ENCODE data around the gene DGKE. TPM values are rescaled to one million over a fixed set of nuclear protein-coding genes. Genes with fewer than 3 reads are reported as not detected.

The DGKE gene
- total and polyA plus RNA-seq, 2 of the 8 experiments (the other 6 are each of a cell fraction or from before 2014, with no cell fraction given), result 1.7 to 7.4 TPM

GRCh38 chr17:56793957-56794356 is 40.0 kb upstream of the DGKE start:
- H3K14ac ChIP-seq (ENCODE audit: insufficient read length), result no peak overlapping the region
- H4K91ac ChIP-seq (replicated peaks; ENCODE audit: insufficient read length, low read length), result no peak overlapping the region
- ChIA-PET POLR2A (ENCODE audit: partially characterized antibody) (no interaction called here), CTCF (ENCODE audit: partially characterized antibody) (interaction anchor here (1.1 to 6.5 kb wide), 4 partner anchors 9 to 78 kb away, joined by 3 to 31 read pairs (median 4); no protein-coding TSS in a partner anchor)
- H3K27me3 ChIP-seq (replicated peaks in 1 of 4; ENCODE audit: control insufficient read depth in 3 of 4, extremely low read depth in 1 of 4, insufficient read depth in 3 of 4, low read length in 3 of 4), result no peaks in the 10 kb centered on the region; a peak in 1 of 7 replicates
- H3K23me2 ChIP-seq (ENCODE audit: low read depth, low read length), result peaks cover 8% of the 10 kb centered on the region; the same call in 1 of the 2 replicates
- no peak overlapping the region for H2AFZ ChIP-seq (ENCODE audit: low read length)
- H3K4me3 ChIP-seq (ENCODE audit: extremely low read depth in 1 of 4, insufficient read depth in 2 of 4, low read depth in 3 of 4, low read length in 4 of 4), result no peak overlapping the region
- no peaks in the 10 kb centered on the region for H4K20me1 ChIP-seq (replicated peaks in 1 of 2; ENCODE audit: control insufficient read depth in 1 of 2, insufficient read depth in 2 of 2, low read length in 2 of 2)
- WGBS, 2 experiments (ENCODE audit: extremely low coverage in 1 of 2, insufficient coverage in 1 of 2, insufficient read length in 1 of 2, insufficient replicate concordance in 2 of 2, low coverage in 1 of 2, low lambda C conversion rate in 2 of 2, missing lambda C conversion rate in 1 of 2), result 58% methylated on average over 3 of the region's 3 CpGs; no CpG with 5 or more reads in 1 of the 2 experiments
- no peaks in the 10 kb centered on the region; a peak in 1 of 4 replicates for H3K9me3 ChIP-seq (ENCODE audit: insufficient read depth in 2 of 2, low read depth in 1 of 2, low read length in 1 of 2)
- H3K79me2 ChIP-seq (ENCODE audit: control insufficient read depth in 1 of 2, insufficient read depth in 2 of 2, low read length in 2 of 2), result no peaks in the 10 kb centered on the region
- H3K56ac ChIP-seq (replicated peaks; ENCODE audit: insufficient read length, low read depth, low read length), result no peak overlapping the region
- no peak overlapping the region for H3K9ac ChIP-seq (replicated peaks in 1 of 4; ENCODE audit: extremely low read depth in 1 of 4, low read depth in 3 of 4, low read length in 3 of 4)
- H3K18ac ChIP-seq (ENCODE audit: extremely low read depth, low read length), result no peak overlapping the region
- H2BK20ac ChIP-seq (ENCODE audit: low read length), result no peak overlapping the region
- no peak overlapping the region for H3K4ac ChIP-seq (replicated peaks; ENCODE audit: insufficient read length, low read depth, low read length)
- no peak overlapping the region for H2BK120ac ChIP-seq (replicated peaks; ENCODE audit: low read depth, low read length)
- TF ChIP-seq MAX (IDR thresholded peaks at IDR 0.05) (no peak), SIX5 (IDR thresholded peaks at IDR 0.05; ENCODE audit: low read depth, low read length) (no peak), JUND (IDR thresholded peaks at IDR 0.05; ENCODE audit: low read length) (no peak), RAD21 (IDR thresholded peaks at IDR 0.05 in 1 of 2, conservative IDR thresholded peaks at IDR 0.05 in 1 of 2; ENCODE audit: low read depth in 2 of 2, low read length in 2 of 2) (no peak), SIRT6 (IDR thresholded peaks at IDR 0.05; ENCODE audit: low read length) (no peak), MAFK (IDR thresholded peaks at IDR 0.05; ENCODE audit: low read depth, low read length) (no peak), SIN3A (conservative IDR thresholded peaks at IDR 0.05 in 1 of 2, IDR thresholded peaks at IDR 0.05 in 1 of 2; ENCODE audit: low read depth in 1 of 2, low read length in 2 of 2) (no peak), RFX5 (IDR thresholded peaks at IDR 0.05; ENCODE audit: borderline replicate concordance, low read depth, low read length) (no peak), SRF (IDR thresholded peaks at IDR 0.05; ENCODE audit: low read depth, low read length) (no peak), CTBP2 (IDR thresholded peaks at IDR 0.05; ENCODE audit: borderline replicate concordance, insufficient read depth, insufficient read length, low read length) (no peak), EZH2 (IDR thresholded peaks at IDR 0.05; ENCODE audit: low read depth, low read length, severe bottlenecking) (no peak)
- DNase-seq (ENCODE audit: low read depth in 1 of 2, low spot score in 2 of 2) (no peak), FAIRE-seq (no peak)
- H3K36me3 ChIP-seq (ENCODE audit: control insufficient read depth in 2 of 4, insufficient read depth in 4 of 4, low read length in 3 of 4), result no peaks in the 10 kb centered on the region
- H3K4me1 ChIP-seq (replicated peaks in 1 of 4; ENCODE audit: control insufficient read depth in 3 of 4, insufficient read depth in 4 of 4, low read length in 3 of 4), result peaks cover 0 to under 1% (median 0%) of the 10 kb centered on the region in 4 experiments; a peak in 3 of 7 replicates
- H2BK5ac ChIP-seq (ENCODE audit: low read depth, low read length), result no peak overlapping the region
- no peak overlapping the region for H2BK15ac ChIP-seq (ENCODE audit: low read length)
- H3K4me2 ChIP-seq (ENCODE audit: insufficient read depth in 1 of 2, low read depth in 2 of 2, low read length in 2 of 2), result no peak overlapping the region
- H2BK12ac ChIP-seq (ENCODE audit: low read depth, low read length), result no peak overlapping the region
- H3K79me1 ChIP-seq (ENCODE audit: low read depth, low read length), result no peaks in the 10 kb centered on the region
- H3K23ac ChIP-seq (ENCODE audit: insufficient read length), result no peak overlapping the region
- no peak overlapping the region for H3K27ac ChIP-seq (ENCODE audit: low read depth, low read length)
- no peak overlapping the region for H4K5ac ChIP-seq (ENCODE audit: insufficient read length, low read depth, low read length)
- H4K8ac ChIP-seq (ENCODE audit: extremely low read depth, insufficient read depth, low read length), result no peak overlapping the region
- H2AK5ac ChIP-seq (ENCODE audit: low read depth, low read length), result no peak overlapping the region
